GM12873 (cell line): ENCODE measurements around the gene FHOD3.

Experiments used
- CTCF ChIP-seq: IDR thresholded peaks from 2 replicates; pipeline ENCODE4 v1.5.1; 2012; ENCODE audit warnings: low read depth, mild to moderate bottlenecking, moderate library complexity, low read length, control low read depth; ENCODE audit not compliant: insufficient read depth; ENCODE audit errors: missing control alignments

FHOD3 gene

GRCh38 chr18:36771245-36771644 lies 473.7 kb downstream of the FHOD3 start:
- TF ChIP-seq CTCF, result no peak

DNA sequence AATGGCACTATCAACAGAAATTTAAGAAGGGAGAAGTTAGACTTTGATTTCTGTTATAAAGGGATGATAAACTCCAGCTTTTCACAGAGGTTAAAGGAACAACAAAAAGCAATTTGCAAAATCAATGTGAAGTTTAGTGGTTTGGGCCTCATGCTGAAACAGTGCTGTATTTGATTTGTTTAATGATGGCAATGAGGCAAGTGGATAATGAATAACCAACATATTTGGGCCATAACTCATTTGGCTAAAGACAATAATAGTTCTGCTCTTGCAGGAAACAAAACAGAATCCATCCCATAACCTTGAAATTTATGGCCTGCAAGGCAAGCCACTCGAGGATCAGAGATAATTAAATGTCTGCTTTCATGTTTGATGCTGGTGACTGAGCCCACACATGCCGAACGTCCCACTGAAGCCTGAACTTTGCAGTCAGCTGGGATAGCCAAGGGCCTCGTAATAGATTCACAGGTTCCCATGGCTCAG lies 474.8 kb downstream of the FHOD3 start:
- TF ChIP-seq CTCF, result no peak

- no peak for TF ChIP-seq CTCF
These were observed 477.9 kb downstream of the FHOD3 start for GRCh38 chr18:36775396-36775795.

DNA sequence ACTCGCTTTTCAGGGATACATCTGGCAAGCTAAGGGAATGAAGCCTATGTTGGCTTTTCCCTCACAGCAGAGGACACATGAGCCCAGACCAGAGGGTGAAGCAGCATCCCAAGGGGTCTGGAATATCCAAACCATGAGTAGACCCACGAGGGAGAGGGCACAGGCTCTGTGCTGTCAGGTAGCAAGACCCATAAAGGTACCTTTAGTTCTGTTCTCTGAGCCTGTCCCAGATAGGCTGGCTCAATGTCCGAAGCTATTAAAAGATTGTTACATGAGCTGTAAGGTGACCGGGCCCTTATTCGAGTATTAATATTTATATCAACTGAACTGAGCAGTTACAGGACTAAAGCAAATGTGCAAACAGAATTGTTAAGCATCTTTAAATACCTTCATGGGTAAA lies 479.1 kb downstream of the FHOD3 start:
- TF ChIP-seq CTCF, result no peak

DNA sequence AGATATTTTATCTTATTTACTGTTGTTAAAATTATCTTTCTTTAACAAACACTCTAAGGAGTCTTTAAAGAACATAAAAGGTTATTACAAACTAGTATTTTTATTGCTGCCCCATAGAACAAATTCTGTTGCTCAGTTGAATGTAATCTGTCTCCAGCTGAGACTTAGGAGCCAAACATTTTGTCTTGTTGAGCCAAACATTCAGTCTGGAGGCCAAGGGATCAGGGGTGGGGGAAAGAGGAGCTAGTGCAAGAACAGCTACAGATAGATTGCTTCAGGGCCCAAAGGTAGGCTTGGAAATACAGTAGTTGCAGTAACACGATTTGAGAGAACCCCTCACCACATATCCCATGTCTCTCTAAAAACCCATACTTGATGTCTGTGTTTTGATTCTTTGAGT lies 480.1 kb downstream of the FHOD3 start:
- TF ChIP-seq CTCF, result no peak

DNA sequence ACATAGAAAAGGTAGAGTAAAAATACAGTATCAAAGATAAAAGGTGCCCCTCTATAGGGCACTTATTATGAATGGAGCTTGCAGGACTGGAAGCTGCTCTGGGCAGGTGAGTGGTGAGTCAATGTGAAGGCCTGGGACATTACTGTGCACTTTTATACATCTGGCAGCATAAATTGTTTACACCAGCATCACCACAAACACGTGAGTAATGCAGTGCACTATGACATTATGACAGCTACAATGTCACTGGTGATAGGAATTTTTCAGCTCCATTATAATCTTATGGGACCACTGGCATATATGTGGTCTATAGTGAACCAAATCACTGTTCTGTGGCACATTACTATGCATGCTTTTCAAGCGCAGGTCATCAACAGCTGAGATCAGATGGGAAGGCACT lies 483.2 kb downstream of the FHOD3 start:
- TF ChIP-seq CTCF, result no peak

GRCh38 chr18:36782710-36783109 lies 485.2 kb downstream of the FHOD3 start:
- no peak for TF ChIP-seq CTCF

DNA sequence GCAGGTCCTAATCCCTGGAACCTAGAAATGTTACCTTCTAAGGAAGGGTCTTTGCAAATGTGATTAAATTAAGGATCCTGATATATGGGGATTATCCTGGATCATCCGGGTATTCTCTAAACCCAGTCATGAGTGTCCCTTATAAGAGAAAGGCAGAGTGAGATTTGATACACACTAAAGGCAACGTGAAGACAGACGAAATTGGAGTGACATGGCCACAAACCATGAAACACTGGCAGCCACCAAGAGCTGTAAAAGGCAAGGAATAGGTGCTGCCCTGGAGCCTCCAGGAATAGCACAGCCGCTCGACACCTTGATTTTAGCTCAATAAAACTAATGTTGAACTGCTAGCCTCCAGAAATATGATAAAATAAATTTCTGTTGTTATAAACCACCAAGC lies 486.3 kb downstream of the FHOD3 start:
- no peak for TF ChIP-seq CTCF
